Lung (tissue), 12 donors: ENCODE data around the gene TNFRSF18. TPM values are rescaled to one million over a fixed set of nuclear protein-coding genes. Genes with fewer than 3 reads are reported as not detected.
A peak's percentile ranks its signal among the peaks of the same experiment; 100 is the strongest.
"Not testable (repeated sequence)": the region's sequence is repeated elsewhere in the genome, so short reads cannot be mapped to it uniquely, and the experiment has no call there.

Source experiments
- ATAC-seq: fragments of 200-7000 bp; cut with Tn5 transposase; one replicate; pipeline ENCODE4 v1.9.1; 2020; ENCODE audit warnings: moderate number of reproducible peaks; ENCODE audit not compliant: insufficient read depth, low FRiP score
- DNase-seq, 3 donors: peaks; one replicate each; pipeline ENCODE4 v3.0.0-alpha.2; 2013 to 2017
- H3K27ac ChIP-seq, 2 donors: one replicate each; pipeline ENCODE4 v1.5.1; 2013; ENCODE audit warnings: mild to moderate bottlenecking in 2 of 2, moderate library complexity in 2 of 2, control low read depth in 1 of 2, inconsistent platforms in 1 of 2, low read depth in 1 of 2, low read length in 1 of 2
- H3K27me3 ChIP-seq, 3 donors: one replicate each; pipeline ENCODE4 v1.5.1; 2013; ENCODE audit warnings: low read length in 2 of 3; ENCODE audit not compliant: control insufficient read depth in 3 of 3, insufficient read depth in 3 of 3
- H3K36me3 ChIP-seq, 4 donors: one replicate each; pipeline ENCODE4 v1.5.1; 2013; ENCODE audit warnings: low read length in 4 of 4, mild to moderate bottlenecking in 1 of 4, moderate library complexity in 1 of 4; ENCODE audit not compliant: control insufficient read depth in 4 of 4, insufficient read depth in 4 of 4
- H3K4me1 ChIP-seq, 5 donors: one replicate each; pipeline ENCODE4 v1.5.1; 2013; ENCODE audit warnings: low read length in 5 of 5, mild to moderate bottlenecking in 2 of 5, moderate library complexity in 1 of 5; ENCODE audit not compliant: control insufficient read depth in 5 of 5, insufficient read depth in 5 of 5
- H3K4me3 ChIP-seq: one replicate; pipeline ENCODE4 v1.5.1; 2013; ENCODE audit warnings: mild to moderate bottlenecking, control low read depth, moderate library complexity
- H3K9ac ChIP-seq, 2 donors: one replicate each; pipeline ENCODE4 v1.5.1; 2013; ENCODE audit warnings: low read length in 2 of 2, control low read depth in 1 of 2; ENCODE audit not compliant: insufficient read depth in 1 of 2
- H3K9me3 ChIP-seq, 4 donors: one replicate each; pipeline ENCODE4 v1.5.1; 2013; ENCODE audit warnings: low read length in 3 of 4, mild to moderate bottlenecking in 1 of 4, moderate library complexity in 1 of 4; ENCODE audit not compliant: control insufficient read depth in 4 of 4, insufficient read depth in 3 of 4
- WGBS, 2 donors: extraction: QIAGEN DNeasy Blood & Tissue Kit; methylation state at CpG; one replicate each; pipeline ENCODE4 v1.1.7; 2013; 5-methylcytosine and 5-hydroxymethylcytosine counted together
- polyA plus RNA-seq, 2 donors: library from polyadenylated mRNA; stranded (reverse); fragments of 200-250 nt; gene quantifications; one replicate each; pipeline ENCODE4 v1.2.1, GENCODE V29; 2013
- total RNA-seq, 2 donors: library from RNA; depleted of rRNA in 1 of 2; stranded (reverse); fragments of >200 nt in 1 of 2; gene quantifications; one replicate each; pipeline ENCODE4 v1.2.1, GENCODE V29; 2014 to 2021
- TF ChIP-seq, protein P1 (sequence below): IDR thresholded peaks from 2 replicates; pipeline ENCODE4 v1.5.1; 2012; ENCODE audit warnings: mild to moderate bottlenecking; ENCODE audit errors: control extremely low read depth, extremely low read depth
- donor health status: control.
- donor health status: control.
- donor health status: Bipolar disorder and iron deficiency.
- donor health status: healthy.
- donor health status: DM: yes; HTN: yes; CAD: no.

Gene TNFRSF18
- total and polyA plus RNA-seq, 4 donors, result 1.8 to 4.0 (median 2.4) TPM

DNA sequence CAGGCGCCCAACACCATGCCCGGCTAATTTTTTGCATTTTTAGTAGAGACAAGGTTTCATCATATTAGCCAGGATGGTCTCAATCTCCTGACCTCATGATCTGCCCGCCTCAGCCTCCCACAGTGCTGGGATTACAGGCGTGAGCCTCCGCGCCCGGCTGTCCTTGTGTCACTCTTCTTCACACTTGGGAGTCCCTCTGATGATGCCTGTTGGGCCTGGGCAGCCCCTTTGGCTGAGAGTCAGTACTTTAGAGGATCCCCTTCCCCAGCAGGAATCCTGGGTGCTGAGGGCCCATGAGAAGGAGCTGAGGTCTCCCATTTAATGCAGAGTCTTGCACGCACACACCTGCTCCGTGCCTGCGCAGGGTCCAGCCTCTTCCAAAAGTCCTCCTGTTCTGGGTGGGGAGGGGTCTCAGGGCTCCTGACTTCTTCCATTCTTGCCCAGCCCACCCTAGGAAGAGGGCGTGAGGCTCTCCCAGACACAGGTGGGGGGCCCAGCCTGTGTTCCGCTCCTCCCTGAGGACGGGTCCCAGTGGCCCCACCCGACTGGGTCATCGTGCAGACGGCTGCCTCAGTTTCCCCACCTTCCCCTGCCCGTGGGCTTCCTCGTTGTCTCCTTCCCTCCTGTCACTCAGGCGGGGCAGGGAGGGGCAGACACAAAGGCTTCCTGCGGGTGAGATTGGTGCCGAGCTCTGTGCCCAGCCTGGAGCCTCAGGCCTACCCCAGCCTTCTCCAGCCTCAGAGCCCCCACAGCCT, 28.8 kb downstream of the TNFRSF18 start:
- TF ChIP-seq, protein P1, sequence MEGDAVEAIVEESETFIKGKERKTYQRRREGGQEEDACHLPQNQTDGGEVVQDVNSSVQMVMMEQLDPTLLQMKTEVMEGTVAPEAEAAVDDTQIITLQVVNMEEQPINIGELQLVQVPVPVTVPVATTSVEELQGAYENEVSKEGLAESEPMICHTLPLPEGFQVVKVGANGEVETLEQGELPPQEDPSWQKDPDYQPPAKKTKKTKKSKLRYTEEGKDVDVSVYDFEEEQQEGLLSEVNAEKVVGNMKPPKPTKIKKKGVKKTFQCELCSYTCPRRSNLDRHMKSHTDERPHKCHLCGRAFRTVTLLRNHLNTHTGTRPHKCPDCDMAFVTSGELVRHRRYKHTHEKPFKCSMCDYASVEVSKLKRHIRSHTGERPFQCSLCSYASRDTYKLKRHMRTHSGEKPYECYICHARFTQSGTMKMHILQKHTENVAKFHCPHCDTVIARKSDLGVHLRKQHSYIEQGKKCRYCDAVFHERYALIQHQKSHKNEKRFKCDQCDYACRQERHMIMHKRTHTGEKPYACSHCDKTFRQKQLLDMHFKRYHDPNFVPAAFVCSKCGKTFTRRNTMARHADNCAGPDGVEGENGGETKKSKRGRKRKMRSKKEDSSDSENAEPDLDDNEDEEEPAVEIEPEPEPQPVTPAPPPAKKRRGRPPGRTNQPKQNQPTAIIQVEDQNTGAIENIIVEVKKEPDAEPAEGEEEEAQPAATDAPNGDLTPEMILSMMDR, result no peak
- 88 to 89% methylated on average over 20 to 21 of the region's 21 CpGs for WGBS, 2 donors
- peak in 1 of 3 donors; percentile 6 for DNase-seq
- Histone ChIP-seq H3K4me1 (peaks cover 0 to 6% (median 0%) of the 10 kb centered on the region in 5 donors), H3K9ac (no peak overlapping the region), H3K36me3 (no peaks in the 10 kb centered on the region), H3K27ac (no peak overlapping the region), H3K4me3 (no peak overlapping the region), H3K27me3 (peaks cover 0 to 22% (median 10%) of the 10 kb centered on the region in 3 donors), H3K9me3 (peaks cover 0 to 13% (median 0%) of the 10 kb centered on the region in 4 donors)
- ATAC-seq, result no peak

DNA sequence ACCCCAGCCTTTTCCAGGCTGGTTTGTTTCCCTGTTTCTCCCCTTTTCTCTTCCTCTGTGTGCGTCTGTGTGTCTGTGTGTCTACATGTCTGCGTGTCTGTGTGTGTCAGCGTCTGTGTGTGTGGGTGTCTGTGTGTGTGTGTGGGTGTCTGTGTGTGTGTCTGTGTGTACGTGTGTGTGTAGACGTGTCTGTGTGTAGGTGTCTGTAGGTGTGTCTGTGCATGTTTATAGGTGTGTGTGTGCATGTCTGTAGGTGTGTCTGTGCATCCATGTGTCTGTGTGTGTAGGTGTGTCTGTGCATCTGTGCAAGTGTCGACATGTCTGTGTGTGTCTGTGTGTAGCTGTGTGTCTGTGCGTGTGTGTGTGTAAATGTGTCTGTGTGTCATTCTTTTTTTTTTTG, 29.5 kb downstream of the TNFRSF18 start:
- no peak overlapping the region for H3K27ac ChIP-seq
- H3K36me3 ChIP-seq, result no peaks in the 10 kb centered on the region
- H3K4me3 ChIP-seq, result no peak overlapping the region
- peaks cover 0 to 25% (median 10%) of the 10 kb centered on the region in 3 donors for H3K27me3 ChIP-seq
- TF ChIP-seq, protein P1, result no peak
- DNase-seq, result peak in 1 of 3 donors; percentile 7
- peaks cover 0 to 13% (median 0%) of the 10 kb centered on the region in 4 donors for H3K9me3 ChIP-seq
- no peak for ATAC-seq
- WGBS, 2 donors, result 78 to 85% methylated on average over 7 of the region's 7 CpGs
- no peaks in the 10 kb centered on the region for H3K4me1 ChIP-seq
- no peak overlapping the region for H3K9ac ChIP-seq

DNA sequence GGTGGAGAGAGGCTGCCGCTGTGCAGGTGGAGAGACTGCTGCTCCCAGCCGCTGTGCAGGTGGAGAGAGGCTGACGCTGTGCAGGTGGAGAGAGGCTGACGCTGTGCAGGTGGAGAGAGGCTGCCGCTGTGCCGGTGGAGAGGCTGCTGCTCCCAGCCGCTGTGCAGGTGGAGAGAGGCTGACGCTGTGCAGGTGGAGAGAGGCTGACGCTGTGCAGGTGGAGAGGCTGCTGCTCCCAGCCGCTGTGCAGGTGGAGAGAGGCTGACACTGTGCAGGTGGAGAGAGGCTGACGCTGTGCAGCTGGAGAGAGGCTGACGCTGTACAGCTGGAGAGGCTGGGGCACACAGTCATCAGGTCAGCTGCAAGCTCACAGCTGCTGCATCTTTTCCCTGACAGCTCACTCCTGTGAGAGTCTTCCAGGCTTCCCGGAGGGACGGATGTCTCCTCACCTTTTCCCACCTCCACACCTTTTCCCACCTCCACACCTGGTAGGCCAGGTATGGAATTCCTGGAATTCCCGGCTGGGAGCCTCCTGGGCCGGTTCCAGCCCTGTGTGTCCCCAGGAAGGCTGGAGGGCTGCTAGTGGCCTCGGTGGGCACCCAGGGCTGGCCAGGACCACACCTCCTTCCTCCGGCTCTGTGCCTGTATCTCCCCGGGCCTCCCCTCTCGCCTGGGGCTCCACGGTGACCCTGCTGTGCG, 30.2 kb downstream of the TNFRSF18 start:
- 52 to 54% methylated on average over 22 of the region's 22 CpGs for WGBS, 2 donors
- H3K36me3 ChIP-seq, H3K27ac ChIP-seq, ATAC-seq, H3K4me1 ChIP-seq, H3K9ac ChIP-seq, H3K4me3 ChIP-seq: not testable (repeated sequence)
- Histone ChIP-seq H3K27me3 (peaks cover 5 to 25% (median 10%) of the 10 kb centered on the region in 3 donors), H3K9me3 (peaks cover 0 to 13% (median 0%) of the 10 kb centered on the region in 4 donors)
- DNase-seq, result peak in 1 of 3 donors; percentile 15
